Fibroblast of the aortic adventitia (primary cell): ENCODE results near the gene TDRD6. TPM values are rescaled to one million over a fixed set of nuclear protein-coding genes. Genes with fewer than 3 reads are reported as not detected.
A peak's percentile ranks its signal among the peaks of the same experiment; 100 is the strongest.

Experiments
- DNase-seq: peaks from one replicate; pipeline ENCODE4 v3.0.0-alpha.2; 2010; ENCODE audit warnings: low read depth
- H3K4me3 ChIP-seq: 2 replicates; pipeline ENCODE4 v1.5.1; 2011; ENCODE audit warnings: low read depth, mild to moderate bottlenecking, control low read depth, low read length, moderate library complexity
- total RNA-seq: library from RNA; depleted of rRNA; stranded (reverse); fragments of >200 nt; gene quantifications from 2 replicates; pipeline ENCODE4 v1.2.3, GENCODE V29; 2012; ENCODE audit warnings: low replicate concordance
- TF ChIP-seq, protein P1 (sequence below): IDR thresholded peaks from 2 replicates; pipeline ENCODE4 v1.5.1; 2011; ENCODE audit warnings: mild to moderate bottlenecking, low read length, control low read depth, inconsistent platforms; ENCODE audit not compliant: insufficient read depth

The TDRD6 gene
- total RNA-seq, 1 donor, result 0.18 TPM

GRCh38 chr6:46655803-46656202 lies 31.9 kb upstream of the TDRD6 start:
- no peak for DNase-seq
- TF ChIP-seq, protein P1, sequence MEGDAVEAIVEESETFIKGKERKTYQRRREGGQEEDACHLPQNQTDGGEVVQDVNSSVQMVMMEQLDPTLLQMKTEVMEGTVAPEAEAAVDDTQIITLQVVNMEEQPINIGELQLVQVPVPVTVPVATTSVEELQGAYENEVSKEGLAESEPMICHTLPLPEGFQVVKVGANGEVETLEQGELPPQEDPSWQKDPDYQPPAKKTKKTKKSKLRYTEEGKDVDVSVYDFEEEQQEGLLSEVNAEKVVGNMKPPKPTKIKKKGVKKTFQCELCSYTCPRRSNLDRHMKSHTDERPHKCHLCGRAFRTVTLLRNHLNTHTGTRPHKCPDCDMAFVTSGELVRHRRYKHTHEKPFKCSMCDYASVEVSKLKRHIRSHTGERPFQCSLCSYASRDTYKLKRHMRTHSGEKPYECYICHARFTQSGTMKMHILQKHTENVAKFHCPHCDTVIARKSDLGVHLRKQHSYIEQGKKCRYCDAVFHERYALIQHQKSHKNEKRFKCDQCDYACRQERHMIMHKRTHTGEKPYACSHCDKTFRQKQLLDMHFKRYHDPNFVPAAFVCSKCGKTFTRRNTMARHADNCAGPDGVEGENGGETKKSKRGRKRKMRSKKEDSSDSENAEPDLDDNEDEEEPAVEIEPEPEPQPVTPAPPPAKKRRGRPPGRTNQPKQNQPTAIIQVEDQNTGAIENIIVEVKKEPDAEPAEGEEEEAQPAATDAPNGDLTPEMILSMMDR, result peak; percentile 12
- H3K4me3 ChIP-seq, result no peak overlapping the region

GRCh38 chr6:46657642-46658041 lies 30.0 kb upstream of the TDRD6 start:
- H3K4me3 ChIP-seq, result no peak overlapping the region
- TF ChIP-seq, protein P1, result no peak
- DNase-seq, result no peak

- TF ChIP-seq, protein P1, result no peak
- DNase-seq, result no peak
- H3K4me3 ChIP-seq, result no peak overlapping the region
These were observed 26.2 kb upstream of the TDRD6 start for GRCh38 chr6:46661483-46661882.

GRCh38 chr6:46667377-46667776 lies 20.3 kb upstream of the TDRD6 start:
- DNase-seq, result no peak
- H3K4me3 ChIP-seq, result no peak overlapping the region
- TF ChIP-seq, protein P1, result no peak

- H3K4me3 ChIP-seq, result no peak overlapping the region
- DNase-seq, result no peak
- TF ChIP-seq, protein P1, result no peak
These were observed 13.3 kb upstream of the TDRD6 start for GRCh38 chr6:46674410-46674809.

GRCh38 chr6:46676604-46677313 lies 10.9 kb upstream of the TDRD6 start:
- DNase-seq, result no peak

More at GRCh38 chr6:46676604-46677313, 10.9 kb upstream of the TDRD6 start:
- TF ChIP-seq, protein P1, result no peak
- H3K4me3 ChIP-seq, result no peak overlapping the region
